Neural progenitor cell (in vitro differentiated cells): ENCODE data around the gene TSPEAR. TPM values are rescaled to one million over a fixed set of nuclear protein-coding genes. Genes with fewer than 3 reads are reported as not detected.
"Not testable (repeated sequence)": the region's sequence is repeated elsewhere in the genome, so short reads cannot be mapped to it uniquely, and the experiment has no call there.

Experiments used
- DNase-seq: peaks from one replicate; pipeline ENCODE4 v3.0.0-alpha.2; 2016; ENCODE audit warnings: low spot score
- H2AFZ ChIP-seq: fragments of 200-600 bp; sonication (generic); replicated peaks from 2 replicates; pipeline ENCODE4 v1.6.1; 2016; ENCODE audit warnings: antibody characterized with exemption
- H3F3A ChIP-seq: fragments of 200-600 bp; sonication (generic); 2 replicates; pipeline ENCODE4 v1.6.1; 2016; ENCODE audit warnings: antibody characterized with exemption, low read depth
- H3K27ac ChIP-seq: fragments of 200-600 bp; sonication (generic); 2 replicates; pipeline ENCODE4 v1.5.1; 2016; ENCODE audit warnings: mild to moderate bottlenecking
- H3K27me3 ChIP-seq: fragments of 200-600 bp; sonication (generic); 2 replicates; pipeline ENCODE4 v1.6.1; 2016; ENCODE audit warnings: mild to moderate bottlenecking, moderate library complexity
- H3K36me3 ChIP-seq: fragments of 200-600 bp; sonication (generic); 2 replicates; pipeline ENCODE4 v1.5.1; 2016
- H3K4me1 ChIP-seq: fragments of 200-600 bp; sonication (generic); 2 replicates; pipeline ENCODE4 v1.6.1; 2016; ENCODE audit warnings: mixed run types
- H3K4me2 ChIP-seq: fragments of 200-600 bp; sonication (generic); 2 replicates; pipeline ENCODE4 v1.6.1; 2016
- H3K4me3 ChIP-seq: fragments of 200-600 bp; sonication (generic); 2 replicates; pipeline ENCODE4 v1.5.1; 2016
- H3K79me2 ChIP-seq: fragments of 200-600 bp; sonication (generic); 2 replicates; pipeline ENCODE4 v1.6.1; 2016; ENCODE audit warnings: low read depth
- H3K9ac ChIP-seq: fragments of 200-600 bp; sonication (generic); 2 replicates; pipeline ENCODE4 v1.6.1; 2016
- H3K9me3 ChIP-seq: fragments of 200-600 bp; sonication (generic); 2 replicates; pipeline ENCODE4 v1.5.1; 2016; ENCODE audit warnings: low read depth
- H4K20me1 ChIP-seq: fragments of 200-600 bp; sonication (generic); 2 replicates; pipeline ENCODE4 v1.6.1; 2016; ENCODE audit warnings: low read depth
- H3K27ac Mint-ChIP-seq: 3 replicates; pipeline ENCODE4 v1.8.0; 2021; ENCODE audit warnings: mixed read lengths
- H3K27me3 Mint-ChIP-seq: 2 replicates; pipeline ENCODE4 v1.8.0; 2022; ENCODE audit warnings: low read depth, mild to moderate bottlenecking, inconsistent platforms, moderate library complexity, mixed read lengths; ENCODE audit not compliant: insufficient read depth
- H3K36me3 Mint-ChIP-seq: 3 replicates; pipeline ENCODE4 v1.8.0; 2021; ENCODE audit warnings: mixed read lengths
- H3K4me1 Mint-ChIP-seq: 3 replicates; pipeline ENCODE4 v1.8.0; 2021; ENCODE audit warnings: mixed read lengths
- H3K4me3 Mint-ChIP-seq: 3 replicates; pipeline ENCODE4 v1.8.0; 2021; ENCODE audit warnings: mild to moderate bottlenecking, moderate library complexity, mixed read lengths
- H3K9me3 Mint-ChIP-seq: 3 replicates; pipeline ENCODE4 v1.8.0; 2020; ENCODE audit warnings: mixed read lengths
- CTCF ChIP-seq: fragments of 200-600 bp; sonication (generic); IDR thresholded peaks from 2 replicates; pipeline ENCODE4 v1.5.1; 2017; ENCODE audit warnings: antibody characterized with exemption, mild to moderate bottlenecking
- EZH2 ChIP-seq: fragments of 200-600 bp; sonication (generic); IDR thresholded peaks from 2 replicates; pipeline ENCODE4 v1.6.1; 2017; ENCODE audit warnings: antibody characterized with exemption, mild to moderate bottlenecking, moderate library complexity
- EZH2phosphoT487 ChIP-seq: fragments of 200-600 bp; sonication (generic); IDR thresholded peaks from 2 replicates; pipeline ENCODE4 v1.6.1; 2017; ENCODE audit warnings: antibody characterized with exemption
- total RNA-seq: library from RNA; depleted of rRNA; stranded (reverse); fragments of >200 nt; gene quantifications from 2 replicates; pipeline ENCODE4 v1.2.3, GENCODE V29; 2015; ENCODE audit warnings: low replicate concordance

Gene TSPEAR
- total RNA-seq, 1 donor from 2014 or later: not detected

DNA sequence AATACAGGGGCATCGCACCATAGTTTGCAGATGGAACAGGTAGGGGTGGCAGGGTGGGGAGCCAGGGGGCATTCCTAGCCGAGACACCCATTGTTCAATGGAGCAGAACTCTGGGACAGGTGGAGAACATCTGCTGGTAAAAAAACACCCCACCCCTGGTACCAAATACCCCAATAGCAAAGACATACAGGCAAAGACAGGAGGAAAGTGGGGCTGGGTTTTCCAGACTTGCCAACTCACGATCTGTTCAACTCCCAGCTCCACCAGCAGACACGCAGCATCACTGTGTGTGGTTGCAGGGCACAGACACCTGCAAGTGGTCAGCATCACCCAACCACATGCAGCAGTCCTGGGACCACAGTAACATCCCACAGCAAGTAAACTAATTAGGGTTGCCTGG is 99.8 kb downstream of the TSPEAR start:
- H3K36me3 ChIP-seq: no peaks in the 10 kb centered on the region
- no peak overlapping the region for H3K27ac ChIP-seq
- no peaks in the 10 kb centered on the region for H3K27me3 ChIP-seq
- Mint-ChIP-seq H3K4me1 (no peaks in the 10 kb centered on the region), H3K36me3 (no peaks in the 10 kb centered on the region), H3K27ac (no peak overlapping the region), H3K4me3 (no peak overlapping the region), H3K9me3 (peaks cover 34% of the 10 kb centered on the region), H3K27me3 (peaks cover 3% of the 10 kb centered on the region)
- no peaks in the 10 kb centered on the region for H3F3A ChIP-seq
- H3K4me2 ChIP-seq: no peak overlapping the region
- peaks cover 11% of the 10 kb centered on the region for H3K9me3 ChIP-seq
- no peak overlapping the region for H3K9ac ChIP-seq
- no peaks in the 10 kb centered on the region for H3K79me2 ChIP-seq
- no peak overlapping the region for H2AFZ ChIP-seq
- TF ChIP-seq CTCF: no peak
- TF ChIP-seq EZH2phosphoT487: no peak
- TF ChIP-seq EZH2: no peak
- no peak for DNase-seq
- no peaks in the 10 kb centered on the region for H4K20me1 ChIP-seq
- H3K4me1 ChIP-seq: peaks cover 5% of the 10 kb centered on the region
- H3K4me3 ChIP-seq: no peak overlapping the region

GRCh38 chr21:44610157-44610843 is 101.1 kb downstream of the TSPEAR start:
- not testable (repeated sequence) for H3K4me3 ChIP-seq, H3K4me3 Mint-ChIP-seq, DNase-seq, H4K20me1 ChIP-seq, H3F3A ChIP-seq, H2AFZ ChIP-seq, H3K27ac ChIP-seq, H3K4me1 ChIP-seq, H3K79me2 ChIP-seq, H3K36me3 ChIP-seq, H3K27me3 Mint-ChIP-seq, H3K27ac Mint-ChIP-seq, H3K4me2 ChIP-seq, H3K4me1 Mint-ChIP-seq, H3K27me3 ChIP-seq, H3K36me3 Mint-ChIP-seq, H3K9ac ChIP-seq
- peaks cover 31% of the 10 kb centered on the region for H3K9me3 Mint-ChIP-seq
- H3K9me3 ChIP-seq: peaks cover 11% of the 10 kb centered on the region

- Mint-ChIP-seq H3K4me1 (no peaks in the 10 kb centered on the region), H3K27me3 (peaks cover 3% of the 10 kb centered on the region), H3K36me3 (no peaks in the 10 kb centered on the region), H3K4me3 (no peak overlapping the region), H3K27ac (no peak overlapping the region), H3K9me3 (peaks cover 31% of the 10 kb centered on the region)
- Histone ChIP-seq H3K27me3 (no peaks in the 10 kb centered on the region), H4K20me1 (no peaks in the 10 kb centered on the region), H3F3A (no peaks in the 10 kb centered on the region), H3K4me2 (no peak overlapping the region), H3K9ac (no peak overlapping the region), H3K79me2 (no peaks in the 10 kb centered on the region), H3K9me3 (peaks cover 11% of the 10 kb centered on the region), H3K4me1 (no peaks in the 10 kb centered on the region), H3K36me3 (no peaks in the 10 kb centered on the region), H2AFZ (no peak overlapping the region), H3K4me3 (no peak overlapping the region), H3K27ac (no peak overlapping the region)
- DNase-seq: no peak
- TF ChIP-seq EZH2: no peak
- TF ChIP-seq CTCF: no peak
- TF ChIP-seq EZH2phosphoT487: no peak
These were observed 102.2 kb downstream of the TSPEAR start for GRCh38 chr21:44609193-44609592.

DNA sequence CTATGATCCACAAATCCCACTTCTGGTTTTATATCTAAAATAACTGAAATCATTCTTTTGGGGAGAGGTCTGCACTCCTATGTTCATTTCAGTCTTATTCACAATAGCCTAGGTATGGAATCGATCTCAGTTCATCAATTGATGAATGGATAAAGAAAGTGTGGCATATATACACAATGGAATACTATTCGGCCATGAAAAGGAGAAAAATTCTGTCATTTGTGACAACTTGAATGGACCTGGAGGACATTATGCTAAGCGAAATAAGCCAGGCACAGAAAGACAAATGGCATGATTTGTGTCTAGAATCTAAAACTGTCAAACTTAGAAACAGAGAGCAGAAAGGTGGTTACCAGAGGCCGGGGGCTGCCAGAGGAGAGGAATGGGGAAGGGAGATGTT is 104.9 kb downstream of the TSPEAR start:
- Histone ChIP-seq H3F3A (no peaks in the 10 kb centered on the region), H3K27me3 (no peaks in the 10 kb centered on the region), H2AFZ (no peak overlapping the region), H4K20me1 (no peaks in the 10 kb centered on the region), H3K36me3 (no peaks in the 10 kb centered on the region), H3K27ac (no peak overlapping the region), H3K9ac (no peak overlapping the region), H3K4me3 (no peak overlapping the region), H3K9me3 (peaks cover 11% of the 10 kb centered on the region), H3K79me2 (no peaks in the 10 kb centered on the region), H3K4me1 (no peaks in the 10 kb centered on the region), H3K4me2 (no peak overlapping the region)
- Mint-ChIP-seq H3K4me1 (peaks cover 2% of the 10 kb centered on the region), H3K27ac (no peak overlapping the region), H3K4me3 (no peak overlapping the region), H3K9me3 (peaks cover 26% of the 10 kb centered on the region), H3K36me3 (no peaks in the 10 kb centered on the region), H3K27me3 (peaks cover 6% of the 10 kb centered on the region)
- no peak for DNase-seq
- TF ChIP-seq EZH2phosphoT487 (no peak), CTCF (no peak), EZH2 (no peak)
